Measurements from ENCODE around the gene CTNNBL1.

The CTNNBL1 gene

DNA sequence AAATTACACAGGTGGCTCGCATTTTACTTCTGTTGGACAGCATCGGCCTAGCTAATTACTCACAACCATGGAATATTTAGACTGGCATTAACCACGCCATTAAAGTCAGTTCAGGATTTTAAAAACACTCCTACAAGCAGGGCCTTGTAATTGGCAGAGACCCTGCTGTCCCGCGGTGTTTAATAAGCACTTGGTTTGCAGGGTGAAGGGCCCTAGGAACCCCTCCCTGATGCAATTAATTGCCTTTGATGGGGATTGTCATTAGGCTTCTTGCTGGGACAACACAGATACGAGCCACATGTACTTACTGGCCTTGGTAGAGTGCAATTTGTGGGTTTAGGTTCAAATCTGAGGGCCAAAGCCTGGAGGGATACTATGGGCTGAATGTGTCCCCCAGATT is 201.3 kb downstream of the CTNNBL1 start:
- TF ChIP-seq CTCF (IDR thresholded peaks at IDR 0.05; ENCODE audit: low read length, missing control alignments) = no peak
- no peak for DNase-seq (ENCODE audit: low read depth)
- H3K4me3 ChIP-seq (replicated peaks; ENCODE audit: low read depth, low read length) = no peak overlapping the region

DNA sequence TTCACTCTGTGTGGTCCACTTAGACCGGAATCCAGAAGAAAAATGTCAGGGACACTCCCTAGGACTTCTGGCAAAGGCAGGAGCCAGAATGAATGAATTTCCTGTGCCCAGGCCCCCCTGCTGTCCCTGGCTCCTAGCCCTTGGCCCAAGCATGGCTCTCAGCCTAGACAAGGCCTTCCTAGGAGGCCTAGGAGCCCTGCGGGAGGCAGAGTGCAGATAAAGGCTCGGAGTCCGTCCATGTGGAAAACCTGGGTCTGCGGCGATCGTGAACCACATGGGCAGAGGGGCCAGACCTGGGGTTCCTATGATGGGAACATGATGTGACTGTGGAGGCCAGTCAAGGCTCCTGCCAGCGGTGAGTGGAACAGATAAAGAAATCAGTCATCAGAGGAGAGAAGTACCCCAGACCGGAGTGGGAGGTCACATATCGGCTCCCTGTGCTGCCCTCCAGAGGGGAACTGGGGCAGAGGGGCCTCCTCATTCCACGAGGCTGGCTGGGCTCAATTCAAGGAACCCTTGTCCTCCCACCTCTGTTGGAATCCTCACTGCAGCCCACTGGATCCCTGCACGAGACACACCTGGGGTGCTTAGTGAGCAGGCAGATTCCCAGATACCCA is 203.2 kb downstream of the CTNNBL1 start:
- peak; percentile 33 for DNase-seq (ENCODE audit: low read depth)
- no peak overlapping the region for H3K4me3 ChIP-seq (replicated peaks; ENCODE audit: low read depth, low read length)
- peak; percentile 40 for TF ChIP-seq CTCF (IDR thresholded peaks at IDR 0.05; ENCODE audit: low read length, missing control alignments)

DNA sequence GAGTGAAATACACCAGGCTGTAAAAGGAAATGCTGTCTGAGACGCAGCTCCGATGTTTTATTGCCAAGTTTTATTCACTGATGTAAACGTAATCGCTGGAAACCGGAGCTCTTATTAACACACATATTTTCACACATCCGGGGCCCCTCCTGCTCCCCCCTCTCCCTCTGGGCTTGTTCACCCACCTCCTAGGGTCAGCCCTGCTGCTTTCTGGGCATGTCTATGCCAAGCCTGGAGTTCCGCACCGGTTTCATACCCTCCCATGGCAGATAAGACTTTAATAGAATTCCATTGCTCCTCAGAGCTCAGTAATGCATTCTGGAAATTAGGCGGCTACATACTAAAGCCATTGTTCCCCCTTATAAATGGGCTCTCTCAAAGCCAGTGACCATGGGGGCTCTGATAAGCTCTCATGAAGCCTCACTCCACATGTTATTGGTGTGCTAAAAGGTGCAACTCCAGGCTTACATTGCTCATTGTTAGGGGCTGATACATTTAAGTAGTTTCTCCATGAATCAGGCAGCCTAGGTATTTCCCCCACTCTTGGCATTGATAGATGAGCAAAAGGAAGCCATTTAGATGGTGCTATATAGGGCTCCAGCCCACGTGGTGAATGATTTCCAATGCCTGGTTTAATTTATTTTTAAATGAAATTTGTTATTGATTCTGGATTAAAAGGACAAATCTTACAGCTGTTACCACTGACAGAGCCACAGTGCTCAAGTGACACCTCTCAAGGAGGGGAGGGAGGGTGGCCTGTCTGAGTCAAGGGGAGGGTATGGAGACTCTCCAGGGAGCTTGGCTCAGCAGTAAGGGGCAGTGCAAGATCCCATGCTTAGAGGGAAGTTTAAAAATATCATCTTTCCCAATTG is 204.6 kb downstream of the CTNNBL1 start:
- TF ChIP-seq CTCF (IDR thresholded peaks at IDR 0.05; ENCODE audit: low read length, missing control alignments) = no peak
- H3K4me3 ChIP-seq (replicated peaks; ENCODE audit: low read depth, low read length) = no peak overlapping the region
- DNase-seq (ENCODE audit: low read depth) = no peak

DNA sequence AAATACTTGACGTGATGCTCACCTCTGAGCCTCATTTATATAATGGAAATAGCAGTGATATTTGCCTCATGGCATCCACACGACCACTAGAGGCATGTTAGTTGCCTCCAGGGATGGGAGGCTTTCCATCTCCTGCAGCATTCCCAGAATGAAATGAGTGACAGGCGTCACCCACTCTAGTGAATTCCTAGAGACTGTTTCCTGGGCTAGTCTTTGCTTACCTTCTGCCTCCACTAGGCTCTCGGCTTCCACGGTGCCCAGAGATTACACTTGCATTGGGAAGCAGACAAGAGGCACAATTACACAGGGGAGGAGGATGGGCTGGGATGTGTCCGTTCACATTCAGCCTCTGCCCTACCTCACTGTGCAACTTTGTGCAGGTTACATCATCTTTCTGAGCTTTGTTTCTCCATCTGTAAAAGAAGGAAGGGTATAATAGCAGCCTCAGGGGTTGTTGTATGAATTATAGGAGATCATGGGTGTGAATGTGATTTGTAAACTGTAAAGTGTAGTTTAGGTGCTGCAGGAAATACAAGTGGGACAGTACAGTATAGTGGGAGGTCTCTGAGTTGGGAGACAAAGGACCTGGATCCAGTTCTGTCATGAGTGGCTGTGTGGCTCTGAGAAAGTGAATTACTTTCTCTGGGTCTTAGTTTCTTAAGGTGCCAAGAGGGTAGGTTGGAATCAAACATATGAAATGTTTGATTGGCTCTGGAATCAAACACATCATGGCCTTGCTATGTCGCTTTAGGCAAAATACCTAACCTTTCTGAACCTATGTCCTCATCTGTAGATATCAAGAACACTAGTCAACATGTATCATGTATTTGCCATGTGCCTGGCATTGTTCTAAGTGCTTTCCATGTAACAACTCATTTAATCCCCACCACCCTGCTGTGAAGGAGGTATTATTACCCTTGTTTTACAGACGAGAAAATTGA is 205.5 kb downstream of the CTNNBL1 start:
- no peak for TF ChIP-seq CTCF (IDR thresholded peaks at IDR 0.05; ENCODE audit: low read length, missing control alignments)
- DNase-seq (ENCODE audit: low read depth) = no peak
- H3K4me3 ChIP-seq (replicated peaks; ENCODE audit: low read depth, low read length) = no peak overlapping the region

GRCh38 chr20:37901240-37901639 is 207.4 kb downstream of the CTNNBL1 start:
- peak; percentile 33 for DNase-seq (ENCODE audit: low read depth)
- no peak for TF ChIP-seq CTCF (IDR thresholded peaks at IDR 0.05; ENCODE audit: low read length, missing control alignments)
- no peak overlapping the region for H3K4me3 ChIP-seq (replicated peaks; ENCODE audit: low read depth, low read length)

- DNase-seq (ENCODE audit: low read depth) = peak; percentile 75
- peak; percentile 50 for TF ChIP-seq CTCF (IDR thresholded peaks at IDR 0.05; ENCODE audit: low read length, missing control alignments)
- H3K4me3 ChIP-seq (replicated peaks; ENCODE audit: low read depth, low read length) = no peak overlapping the region
These were observed 208.0 kb downstream of the CTNNBL1 start for GRCh38 chr20:37901654-37902503.
